OCI-LY3 (cell line): ENCODE measurements around the gene SORCS1.

Experiments used
- H2AFZ ChIP-seq: fragments of 200-600, 300-600 bp; shearing (Covaris generic); 2 replicates; pipeline ENCODE4 v1.6.0; 2014; ENCODE audit warnings: antibody characterized with exemption, low read depth, low read length
- H3K27ac ChIP-seq: fragments of 200-600, 300-600 bp; sonication (generic); 2 replicates; pipeline ENCODE4 v1.5.1; 2014; ENCODE audit warnings: mild to moderate bottlenecking, low read length, moderate library complexity, mixed read lengths
- H3K27me3 ChIP-seq: fragments of 200-600, 300-600 bp; sonication (generic); 2 replicates; pipeline ENCODE4 v1.6.1; 2014; ENCODE audit warnings: low read depth, low read length, mixed read lengths
- H3K36me3 ChIP-seq: fragments of 200-600, 300-600 bp; sonication (generic); replicated peaks from 2 replicates; pipeline ENCODE3; 2014; ENCODE audit warnings: low read depth, low read length, mixed read lengths
- H3K4me1 ChIP-seq: fragments of 300-600, 200-600 bp; sonication (generic); 2 replicates; pipeline ENCODE4 v1.6.1; 2014; ENCODE audit warnings: low read length, mixed read lengths
- H3K4me2 ChIP-seq: fragments of 200-600, 300-600 bp; sonication (generic); 2 replicates; pipeline ENCODE4 v1.6.1; 2014; ENCODE audit warnings: low read length, mixed read lengths
- H3K4me3 ChIP-seq: fragments of 300-600, 200-600 bp; sonication (generic); 2 replicates; pipeline ENCODE4 v1.5.1; 2014; ENCODE audit warnings: antibody characterized with exemption, mild to moderate bottlenecking, low read length, moderate library complexity
- H3K79me2 ChIP-seq: fragments of 300-600, 200-600 bp; shearing (Covaris generic); 2 replicates; pipeline ENCODE4 v1.6.1; 2014; ENCODE audit warnings: mild to moderate bottlenecking, low read length, mixed read lengths
- H3K9ac ChIP-seq: fragments of 300-600, 200-600 bp; shearing (Covaris generic); 2 replicates; pipeline ENCODE4 v1.6.0; 2014; ENCODE audit warnings: mild to moderate bottlenecking, low read length, moderate library complexity
- H3K9me3 ChIP-seq: fragments of 200-600, 300-600 bp; shearing (Covaris generic); 2 replicates; pipeline ENCODE4 v1.6.1; 2014; ENCODE audit warnings: low read length, mixed read lengths; ENCODE audit not compliant: insufficient read depth
- H4K20me1 ChIP-seq: fragments of 200-600, 300-600 bp; sonication (generic); 2 replicates; pipeline ENCODE4 v1.6.1; 2016; ENCODE audit warnings: low read length, mixed read lengths; ENCODE audit not compliant: insufficient read depth
- EZH2phosphoT487 ChIP-seq: fragments of 200-600 bp; shearing (Covaris generic); IDR thresholded peaks from 2 replicates; pipeline ENCODE4 v1.6.1; 2018; ENCODE audit warnings: antibody characterized with exemption, mixed run types, low read depth
- TF ChIP-seq, protein P1 (sequence below): fragments of 200-600, 300-600 bp; sonication (generic); IDR thresholded peaks from 2 replicates; pipeline ENCODE4 v1.5.1; 2014; ENCODE audit warnings: antibody characterized with exemption, low read length, low read depth

Gene SORCS1

DNA sequence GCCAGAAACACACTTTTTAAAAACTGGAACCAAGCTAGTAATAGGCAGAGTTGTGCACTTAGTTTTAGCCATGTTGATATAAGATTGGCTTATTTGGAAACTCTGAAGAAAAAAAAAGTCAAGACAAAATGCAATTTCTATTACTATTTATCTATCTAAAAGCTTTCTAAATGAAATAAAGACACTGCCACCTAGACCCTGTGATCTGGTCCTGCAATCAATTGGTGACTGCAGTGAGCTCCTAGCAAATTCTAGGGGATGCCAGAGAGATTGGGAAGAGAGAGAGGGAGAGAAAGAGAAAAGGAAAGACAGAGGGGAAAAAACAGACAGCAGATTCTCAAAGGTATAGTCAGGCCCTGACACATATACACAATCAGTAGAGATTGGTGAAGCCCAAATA, 25.3 kb downstream of the SORCS1 start:
- Histone ChIP-seq H3K4me2 (no peak overlapping the region), H3K4me3 (no peak overlapping the region), H2AFZ (no peak overlapping the region), H3K79me2 (no peaks in the 10 kb centered on the region), H3K4me1 (no peaks in the 10 kb centered on the region), H4K20me1 (no peaks in the 10 kb centered on the region), H3K36me3 (no peaks in the 10 kb centered on the region), H3K9me3 (no peaks in the 10 kb centered on the region), H3K9ac (no peak overlapping the region), H3K27ac (no peak overlapping the region), H3K27me3 (no peaks in the 10 kb centered on the region)
- TF ChIP-seq, protein P1, sequence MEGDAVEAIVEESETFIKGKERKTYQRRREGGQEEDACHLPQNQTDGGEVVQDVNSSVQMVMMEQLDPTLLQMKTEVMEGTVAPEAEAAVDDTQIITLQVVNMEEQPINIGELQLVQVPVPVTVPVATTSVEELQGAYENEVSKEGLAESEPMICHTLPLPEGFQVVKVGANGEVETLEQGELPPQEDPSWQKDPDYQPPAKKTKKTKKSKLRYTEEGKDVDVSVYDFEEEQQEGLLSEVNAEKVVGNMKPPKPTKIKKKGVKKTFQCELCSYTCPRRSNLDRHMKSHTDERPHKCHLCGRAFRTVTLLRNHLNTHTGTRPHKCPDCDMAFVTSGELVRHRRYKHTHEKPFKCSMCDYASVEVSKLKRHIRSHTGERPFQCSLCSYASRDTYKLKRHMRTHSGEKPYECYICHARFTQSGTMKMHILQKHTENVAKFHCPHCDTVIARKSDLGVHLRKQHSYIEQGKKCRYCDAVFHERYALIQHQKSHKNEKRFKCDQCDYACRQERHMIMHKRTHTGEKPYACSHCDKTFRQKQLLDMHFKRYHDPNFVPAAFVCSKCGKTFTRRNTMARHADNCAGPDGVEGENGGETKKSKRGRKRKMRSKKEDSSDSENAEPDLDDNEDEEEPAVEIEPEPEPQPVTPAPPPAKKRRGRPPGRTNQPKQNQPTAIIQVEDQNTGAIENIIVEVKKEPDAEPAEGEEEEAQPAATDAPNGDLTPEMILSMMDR, result 0 out of 2 replicates have a peak, but pooled peaks have one; percentile 15
- TF ChIP-seq EZH2phosphoT487, result no peak

DNA sequence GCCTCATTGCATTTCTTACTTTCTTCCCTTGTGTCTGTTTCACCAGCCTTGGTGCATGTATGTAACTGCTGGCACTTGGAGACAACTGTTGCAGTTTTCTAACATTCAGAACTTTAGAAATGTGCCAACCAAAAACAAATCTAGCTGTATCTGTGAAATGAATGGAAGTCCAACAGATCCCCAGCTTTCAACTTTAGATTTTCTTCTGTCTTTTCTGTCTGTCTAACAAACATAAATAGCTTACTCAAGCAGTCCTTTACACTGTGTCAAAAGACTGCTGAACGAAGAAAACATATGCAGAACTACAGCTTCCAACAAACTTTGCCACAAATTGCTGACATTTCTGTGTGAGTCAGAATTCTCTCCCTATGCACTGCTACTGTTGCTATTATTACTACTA, 30.9 kb downstream of the SORCS1 start:
- no peaks in the 10 kb centered on the region for H3K36me3 ChIP-seq
- no peaks in the 10 kb centered on the region for H3K9me3 ChIP-seq
- H3K4me3 ChIP-seq, result no peak overlapping the region
- H3K4me1 ChIP-seq, result no peaks in the 10 kb centered on the region
- no peaks in the 10 kb centered on the region for H4K20me1 ChIP-seq
- H3K27ac ChIP-seq, result no peak overlapping the region
- H3K9ac ChIP-seq, result no peak overlapping the region
- H2AFZ ChIP-seq, result no peak overlapping the region
- no peak for TF ChIP-seq EZH2phosphoT487
- TF ChIP-seq, protein P1, result no peak
- no peak overlapping the region for H3K4me2 ChIP-seq
- H3K79me2 ChIP-seq, result no peaks in the 10 kb centered on the region
- H3K27me3 ChIP-seq, result no peaks in the 10 kb centered on the region

DNA sequence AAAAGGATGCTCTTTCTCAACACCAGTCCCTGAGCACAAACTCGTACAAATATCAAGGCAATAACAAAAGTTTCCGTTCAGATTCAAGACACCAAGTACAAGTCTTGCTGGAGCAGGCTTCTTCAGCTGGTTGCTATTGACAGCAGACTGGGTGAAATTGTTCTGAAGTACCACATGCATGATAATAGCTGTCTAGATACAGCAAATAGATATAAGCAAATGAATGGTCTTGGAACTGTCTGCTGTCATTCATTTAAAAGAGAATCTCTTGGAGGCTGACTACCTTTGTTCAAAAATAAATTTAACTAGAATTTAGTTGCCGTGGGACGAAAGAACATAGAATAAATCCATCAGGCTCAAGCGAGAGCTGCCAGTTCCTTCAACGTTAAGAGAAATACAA, 35.5 kb downstream of the SORCS1 start:
- Histone ChIP-seq H3K27ac (no peak overlapping the region), H3K9ac (no peak overlapping the region), H2AFZ (no peak overlapping the region), H3K4me1 (peaks cover 7% of the 10 kb centered on the region; the same call in 1 of the 2 replicates), H3K36me3 (no peaks in the 10 kb centered on the region), H4K20me1 (no peaks in the 10 kb centered on the region), H3K4me3 (no peak overlapping the region), H3K9me3 (no peaks in the 10 kb centered on the region), H3K4me2 (no peak overlapping the region), H3K27me3 (peaks cover 5% of the 10 kb centered on the region; the same call in 1 of the 2 replicates), H3K79me2 (no peaks in the 10 kb centered on the region)
- TF ChIP-seq, protein P1, result no peak

DNA sequence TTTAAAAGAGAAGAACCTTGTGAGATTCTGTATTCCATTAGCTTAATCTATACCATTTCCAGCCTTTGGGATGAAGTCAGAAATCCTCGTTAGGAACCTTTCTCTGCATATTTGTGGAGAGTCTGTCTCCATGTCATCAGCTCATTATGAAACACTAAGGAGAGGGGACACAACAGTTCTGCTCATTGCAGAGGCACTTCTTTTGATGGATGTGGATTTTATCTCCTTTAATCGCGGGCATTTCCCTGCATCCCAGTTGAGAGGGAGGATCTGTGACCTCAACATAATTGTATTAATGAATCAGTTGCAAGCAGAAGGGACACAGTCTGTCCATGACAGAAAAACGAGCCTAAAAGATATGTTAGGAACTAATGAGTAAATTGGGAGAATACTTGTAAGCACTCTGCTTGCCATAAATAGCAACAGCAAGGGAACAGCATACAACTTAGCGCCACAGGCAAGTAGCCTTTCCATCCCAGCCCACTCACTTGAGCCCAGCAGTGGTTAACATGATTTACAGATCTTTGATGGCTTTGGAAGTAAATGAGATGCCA, 37.9 kb downstream of the SORCS1 start:
- Histone ChIP-seq H3K4me3 (no peak overlapping the region), H3K4me1 (peaks cover 12% of the 10 kb centered on the region; the same call in 1 of the 2 replicates), H3K36me3 (no peaks in the 10 kb centered on the region), H3K79me2 (no peaks in the 10 kb centered on the region), H3K9ac (no peak overlapping the region), H3K27ac (no peak overlapping the region), H3K4me2 (no peak overlapping the region), H3K9me3 (no peaks in the 10 kb centered on the region), H4K20me1 (no peaks in the 10 kb centered on the region), H2AFZ (no peak overlapping the region), H3K27me3 (peaks cover 5% of the 10 kb centered on the region; the same call in 1 of the 2 replicates)
- TF ChIP-seq, protein P1, result no peak
- no peak for TF ChIP-seq EZH2phosphoT487
